ENCODE data around the gene MIPOL1.
"Not testable (repeated sequence)": the region's sequence is repeated elsewhere in the genome, so short reads cannot be mapped to it uniquely, and the experiment has no call there.

The MIPOL1 gene

GRCh38 chr14:37555596-37555995, 357.9 kb downstream of the MIPOL1 start:
- DNase-seq = not testable (repeated sequence)

- no peak for DNase-seq
These were observed 361.0 kb downstream of the MIPOL1 start for GRCh38 chr14:37558740-37559139.

- DNase-seq = no peak
These were observed 361.6 kb downstream of the MIPOL1 start for GRCh38 chr14:37559386-37559785.

GRCh38 chr14:37563189-37563588, 365.5 kb downstream of the MIPOL1 start:
- DNase-seq = no peak

- no peak for DNase-seq
These were observed 367.8 kb downstream of the MIPOL1 start for GRCh38 chr14:37565550-37565949.

- DNase-seq = no peak
These were observed 369.2 kb downstream of the MIPOL1 start for GRCh38 chr14:37566811-37567371.

- DNase-seq = no peak
These were observed 372.0 kb downstream of the MIPOL1 start for GRCh38 chr14:37569729-37570128.

GRCh38 chr14:37571391-37571790, 373.7 kb downstream of the MIPOL1 start:
- no peak for DNase-seq

- no peak for DNase-seq
These were observed 375.6 kb downstream of the MIPOL1 start for GRCh38 chr14:37573356-37573755.

- no peak for DNase-seq
These were observed 381.5 kb downstream of the MIPOL1 start for GRCh38 chr14:37579274-37579673.

GRCh38 chr14:37580146-37580545, 382.4 kb downstream of the MIPOL1 start:
- no peak for DNase-seq

GRCh38 chr14:37583358-37584210, 385.8 kb downstream of the MIPOL1 start:
- no peak for DNase-seq

GRCh38 chr14:37584211-37585100, 386.7 kb downstream of the MIPOL1 start:
- no peak for DNase-seq

- DNase-seq = no peak
These were observed 387.4 kb downstream of the MIPOL1 start for GRCh38 chr14:37585101-37585511.

GRCh38 chr14:37585971-37586796, 388.4 kb downstream of the MIPOL1 start:
- DNase-seq = no peak

- DNase-seq = no peak
These were observed 389.0 kb downstream of the MIPOL1 start for GRCh38 chr14:37586797-37587130.

GRCh38 chr14:37587131-37587803, 389.5 kb downstream of the MIPOL1 start:
- DNase-seq = no peak

- DNase-seq = no peak
These were observed 390.3 kb downstream of the MIPOL1 start for GRCh38 chr14:37587881-37588666.

GRCh38 chr14:37588667-37588955, 390.9 kb downstream of the MIPOL1 start:
- no peak for DNase-seq

- no peak for DNase-seq
These were observed 391.4 kb downstream of the MIPOL1 start for GRCh38 chr14:37588956-37589714.

All from hematopoietic multipotent progenitor cell treated with erythropoietin and hydrocortisone succinate and interleukin-3 and kit ligand, for 8 days (in vitro differentiated cells).